NCI-H2196 (cell line): ENCODE results near the gene TBC1D22A.

Source experiments
- DNase-seq: peaks from one replicate; lab custom pipeline; 2025; ENCODE audit not compliant: unreplicated experiment; lab: John Stamatoyannopoulos, UW

The TBC1D22A gene

GRCh38 chr22:47201996-47202818 is 439.8 kb downstream of the TBC1D22A start:
- no peak for DNase-seq

GRCh38 chr22:47202819-47203553 is 440.5 kb downstream of the TBC1D22A start:
- no peak for DNase-seq

- no peak for DNase-seq
Measured at GRCh38 chr22:47203554-47203991, 441.1 kb downstream of the TBC1D22A start.

GRCh38 chr22:47204002-47204979 is 441.8 kb downstream of the TBC1D22A start:
- no peak for DNase-seq

- DNase-seq, result no peak
Measured at GRCh38 chr22:47205081-47205491, 442.6 kb downstream of the TBC1D22A start.

GRCh38 chr22:47205554-47205953 is 443.1 kb downstream of the TBC1D22A start:
- no peak for DNase-seq

- DNase-seq, result no peak
Measured at GRCh38 chr22:47206164-47206563, 443.7 kb downstream of the TBC1D22A start.

GRCh38 chr22:47206666-47207218 is 444.3 kb downstream of the TBC1D22A start:
- no peak for DNase-seq

GRCh38 chr22:47207387-47207786 is 444.9 kb downstream of the TBC1D22A start:
- DNase-seq, result no peak

GRCh38 chr22:47207846-47208554 is 445.6 kb downstream of the TBC1D22A start:
- no peak for DNase-seq

- no peak for DNase-seq
Measured at GRCh38 chr22:47208630-47209029, 446.2 kb downstream of the TBC1D22A start.

GRCh38 chr22:47209040-47209514 is 446.6 kb downstream of the TBC1D22A start:
- no peak for DNase-seq

- no peak for DNase-seq
Measured at GRCh38 chr22:47209547-47210023, 447.1 kb downstream of the TBC1D22A start.

GRCh38 chr22:47210112-47210657 is 447.7 kb downstream of the TBC1D22A start:
- DNase-seq, result no peak

GRCh38 chr22:47210686-47211085 is 448.2 kb downstream of the TBC1D22A start:
- DNase-seq, result no peak

GRCh38 chr22:47213571-47214230 is 451.3 kb downstream of the TBC1D22A start:
- peak; percentile 21 for DNase-seq

- DNase-seq, result no peak
Measured at GRCh38 chr22:47215851-47216250, 453.4 kb downstream of the TBC1D22A start.

- no peak for DNase-seq
Measured at GRCh38 chr22:47218671-47219070, 456.2 kb downstream of the TBC1D22A start.

- no peak for DNase-seq
Measured at GRCh38 chr22:47219789-47220188, 457.3 kb downstream of the TBC1D22A start.
